SK-N-SH (cell line): ENCODE measurements around the gene UBE2D3. TPM values are rescaled to one million over a fixed set of nuclear protein-coding genes. Genes with fewer than 3 reads are reported as not detected.

Experiments
- CTCF ChIA-PET: fragments of 300-600, 350-600 bp; formaldehyde crosslinking; extraction: SDS; loops from one replicate; lab custom pipeline; 2021; lab: Yijun Ruan, JAX
- POLR2A ChIA-PET: fragments of 350-600 bp; sonication (Branson Sonifier 250); formaldehyde crosslinking; extraction: SDS; loops from one replicate; lab custom pipeline; 2020; ENCODE audit warnings: antibody characterized with exemption, inconsistent platforms; lab: Yijun Ruan, JAX
- DNase-seq: peaks from one replicate; pipeline ENCODE4 v3.0.0; 2012
- H2AFZ ChIP-seq: fragments of 200-600 bp; sonication (generic); 2 replicates; pipeline ENCODE4 v1.8.1; 2016; ENCODE audit warnings: antibody characterized with exemption, mild to moderate bottlenecking, low read depth
- H3F3A ChIP-seq: fragments of 200-600 bp; sonication (generic); replicated peaks from 2 replicates; pipeline ENCODE3; 2016; ENCODE audit warnings: antibody characterized with exemption, mild to moderate bottlenecking; ENCODE audit not compliant: insufficient read depth
- H3K27ac ChIP-seq, 2 experiments: fragments of 200-500 bp in 1 of 2; fragments of 200-600 bp in 1 of 2; sonication (Bioruptor generic) in 1 of 2; sonication (generic), shearing (Covaris generic) in 1 of 2; 2 replicates each; pipeline versions ENCODE4 v1.5.1 to v1.6.1; 2014 to 2016; ENCODE audit warnings: low read depth in 2 of 2, inconsistent platforms in 1 of 2, low read length in 1 of 2, mild to moderate bottlenecking in 1 of 2, mixed read lengths in 1 of 2
- H3K27me3 ChIP-seq: fragments of 200-600 bp; sonication (generic), shearing (Covaris generic); 2 replicates; pipeline ENCODE4 v1.6.1; 2016; ENCODE audit warnings: mixed run types; ENCODE audit not compliant: insufficient read depth
- H3K36me3 ChIP-seq, 2 experiments: fragments of 200-500 bp in 1 of 2; fragments of 200-600 bp in 1 of 2; sonication (Bioruptor generic) in 1 of 2; sonication (generic) in 1 of 2; replicated peaks in 1 of 2; 2 replicates each; pipeline versions ENCODE3 to v1.5.1; 2014 to 2016; ENCODE audit warnings: low read length in 1 of 2, mild to moderate bottlenecking in 1 of 2; ENCODE audit not compliant: insufficient read depth in 2 of 2, control insufficient read depth in 1 of 2
- H3K4me1 ChIP-seq, 2 experiments: fragments of 200-500 bp in 1 of 2; fragments of 200-600 bp in 1 of 2; sonication (Bioruptor generic) in 1 of 2; sonication (generic), shearing (Covaris generic) in 1 of 2; 2 replicates each; pipeline versions ENCODE4 v1.5.1 to v1.6.1; 2014 to 2016; ENCODE audit warnings: low read depth in 1 of 2, low read length in 1 of 2, mixed run types in 1 of 2; ENCODE audit not compliant: insufficient read depth in 2 of 2, control insufficient read depth in 1 of 2
- H3K4me2 ChIP-seq: fragments of 200-600 bp; sonication (generic), shearing (Covaris generic); 2 replicates; pipeline ENCODE4 v1.6.1; 2017; ENCODE audit warnings: mixed run types
- H3K4me3 ChIP-seq, 2 experiments: fragments of 200-500 bp in 1 of 2; fragments of 200-600 bp in 1 of 2; sonication (Bioruptor generic) in 1 of 2; sonication (generic), shearing (Covaris generic) in 1 of 2; 2 replicates each; pipeline versions ENCODE4 v1.5.1 to v1.8.1; 2014 to 2016; ENCODE audit warnings: low read depth in 2 of 2, inconsistent platforms in 1 of 2, low read length in 1 of 2, mild to moderate bottlenecking in 1 of 2, mixed read lengths in 1 of 2, moderate library complexity in 1 of 2
- H3K79me2 ChIP-seq: fragments of 200-600 bp; sonication (generic); 2 replicates; pipeline ENCODE4 v1.8.1; 2017; ENCODE audit warnings: mild to moderate bottlenecking; ENCODE audit not compliant: insufficient read depth
- H3K9ac ChIP-seq: fragments of 200-600 bp; sonication (generic); 2 replicates; pipeline ENCODE4 v1.6.1; 2017; ENCODE audit warnings: mixed run types
- H3K9me2 ChIP-seq: fragments of 200-600 bp; sonication (generic); 2 replicates; pipeline ENCODE4 v1.6.1; 2017; ENCODE audit warnings: mixed run types
- H3K9me3 ChIP-seq: fragments of 200-600 bp; sonication (generic); 2 replicates; pipeline ENCODE4 v1.6.1; 2017; ENCODE audit warnings: mixed run types, mild to moderate bottlenecking, moderate library complexity
- H4K20me1 ChIP-seq: fragments of 200-600 bp; sonication (generic); 2 replicates; pipeline ENCODE4 v1.6.1; 2017; ENCODE audit warnings: mild to moderate bottlenecking, mixed run types; ENCODE audit not compliant: insufficient read depth
- CHD2 ChIP-seq: fragments of 150-350 bp; IDR thresholded peaks from 2 replicates; pipeline ENCODE4 v1.6.1; 2018; ENCODE audit warnings: low read length; ENCODE audit not compliant: partially characterized antibody
- EP300 ChIP-seq, 2 experiments: IDR thresholded peaks; 2 replicates each; pipeline versions ENCODE4 v1.4.0 to v1.6.1; 2012; ENCODE audit warnings: borderline replicate concordance in 1 of 2, low read depth in 1 of 2, low read length in 1 of 2
- EZH2phosphoT487 ChIP-seq: fragments of 200-600 bp; sonication (generic); IDR thresholded peaks from 2 replicates; pipeline ENCODE4 v1.6.1; 2017; ENCODE audit warnings: low read depth, mixed run types, mild to moderate bottlenecking, antibody characterized with exemption, moderate library complexity, borderline replicate concordance
- FOXM1 ChIP-seq: IDR thresholded peaks from 2 replicates; pipeline ENCODE4 v1.4.0; 2012; ENCODE audit warnings: low read depth, mild to moderate bottlenecking
- GABPA ChIP-seq: IDR thresholded peaks from 2 replicates; pipeline ENCODE4 v1.4.0; 2012; ENCODE audit warnings: low read depth, mild to moderate bottlenecking
- GATA2 ChIP-seq: sonication (generic); formaldehyde crosslinking; IDR thresholded peaks from 2 replicates; pipeline ENCODE4 v1.5.0; 2020; ENCODE audit warnings: mild to moderate bottlenecking, missing genetic modification reagents
- MAX ChIP-seq: IDR thresholded peaks from 2 replicates; pipeline ENCODE4 v1.4.0; 2012; ENCODE audit warnings: low read depth
- MXI1 ChIP-seq: IDR thresholded peaks from 2 replicates; pipeline ENCODE4 v1.6.1; 2012; ENCODE audit warnings: mild to moderate bottlenecking, low read depth, low read length, improper control_type of control experiment
- NFIC ChIP-seq: IDR thresholded peaks from 2 replicates; pipeline ENCODE4 v1.4.0; 2012; ENCODE audit warnings: borderline replicate concordance
- NRF1 ChIP-seq: IDR thresholded peaks from 2 replicates; pipeline ENCODE4 v1.6.1; 2012; ENCODE audit warnings: low read depth, mild to moderate bottlenecking, low read length
- POLR2AphosphoS5 ChIP-seq: IDR thresholded peaks from 2 replicates; pipeline ENCODE4 v1.6.1; 2012; ENCODE audit warnings: low read depth, low read length
- RAD21 ChIP-seq: IDR thresholded peaks from 2 replicates; pipeline ENCODE4 v1.6.1; 2012; ENCODE audit warnings: mild to moderate bottlenecking, low read length
- REST ChIP-seq: IDR thresholded peaks from 2 replicates; pipeline ENCODE4 v1.6.1; 2012; ENCODE audit warnings: mild to moderate bottlenecking, low read depth, low read length, moderate library complexity
- SIN3A ChIP-seq: IDR thresholded peaks from 2 replicates; pipeline ENCODE4 v1.6.1; 2012; ENCODE audit warnings: low read depth, mild to moderate bottlenecking, low read length, moderate library complexity, borderline replicate concordance
- SMC3 ChIP-seq: IDR thresholded peaks from 2 replicates; pipeline ENCODE4 v1.6.1; 2012; ENCODE audit warnings: low read depth, low read length, improper control_type of control experiment
- TAF1 ChIP-seq: IDR thresholded peaks from 2 replicates; pipeline ENCODE4 v1.6.1; 2012; ENCODE audit warnings: low read depth, mild to moderate bottlenecking, low read length, moderate library complexity, borderline replicate concordance
- TCF12 ChIP-seq: IDR thresholded peaks from 2 replicates; pipeline ENCODE4 v1.4.0; 2012
- TEAD4 ChIP-seq: IDR thresholded peaks from 2 replicates; pipeline ENCODE4 v1.4.0; 2012; ENCODE audit warnings: mild to moderate bottlenecking, borderline replicate concordance; ENCODE audit not compliant: insufficient read depth
- USF1 ChIP-seq: IDR thresholded peaks from 2 replicates; pipeline ENCODE4 v1.4.0; 2012; ENCODE audit warnings: low read depth, borderline replicate concordance
- USF2 ChIP-seq: fragments of 150-350 bp; IDR thresholded peaks from 2 replicates; pipeline ENCODE4 v1.6.1; 2017; ENCODE audit warnings: antibody characterized with exemption, low read length, low read depth, borderline replicate concordance
- YY1 ChIP-seq: IDR thresholded peaks from 2 replicates; pipeline ENCODE4 v1.4.0; 2012; ENCODE audit warnings: low read depth, mild to moderate bottlenecking
- WGBS: methylation state at CpG from one replicate; pipeline ENCODE4 v1.1.6; 2017; ENCODE audit warnings: low lambda C conversion rate; 5-methylcytosine and 5-hydroxymethylcytosine counted together
- polyA plus RNA-seq, 3 experiments: library from polyadenylated mRNA; depleted of rRNA; stranded (reverse); fragments of >200 nt; gene quantifications; 2 replicates each; pipeline ENCODE4 v1.2.3, GENCODE V29; 2012
- TF ChIP-seq, protein P1 (sequence below): fragments of 150-350 bp; IDR thresholded peaks from 2 replicates; pipeline ENCODE4 v1.6.1; 2016; ENCODE audit warnings: mild to moderate bottlenecking, low read depth, low read length
- TF ChIP-seq, protein P2 (sequence below): IDR thresholded peaks from 2 replicates; pipeline ENCODE4 v1.4.0; 2012; ENCODE audit warnings: low read depth, borderline replicate concordance

UBE2D3 gene
- polyA plus RNA-seq, 1 of the 3 experiments (the other 2 are of a cell fraction), result 216 TPM

DNA sequence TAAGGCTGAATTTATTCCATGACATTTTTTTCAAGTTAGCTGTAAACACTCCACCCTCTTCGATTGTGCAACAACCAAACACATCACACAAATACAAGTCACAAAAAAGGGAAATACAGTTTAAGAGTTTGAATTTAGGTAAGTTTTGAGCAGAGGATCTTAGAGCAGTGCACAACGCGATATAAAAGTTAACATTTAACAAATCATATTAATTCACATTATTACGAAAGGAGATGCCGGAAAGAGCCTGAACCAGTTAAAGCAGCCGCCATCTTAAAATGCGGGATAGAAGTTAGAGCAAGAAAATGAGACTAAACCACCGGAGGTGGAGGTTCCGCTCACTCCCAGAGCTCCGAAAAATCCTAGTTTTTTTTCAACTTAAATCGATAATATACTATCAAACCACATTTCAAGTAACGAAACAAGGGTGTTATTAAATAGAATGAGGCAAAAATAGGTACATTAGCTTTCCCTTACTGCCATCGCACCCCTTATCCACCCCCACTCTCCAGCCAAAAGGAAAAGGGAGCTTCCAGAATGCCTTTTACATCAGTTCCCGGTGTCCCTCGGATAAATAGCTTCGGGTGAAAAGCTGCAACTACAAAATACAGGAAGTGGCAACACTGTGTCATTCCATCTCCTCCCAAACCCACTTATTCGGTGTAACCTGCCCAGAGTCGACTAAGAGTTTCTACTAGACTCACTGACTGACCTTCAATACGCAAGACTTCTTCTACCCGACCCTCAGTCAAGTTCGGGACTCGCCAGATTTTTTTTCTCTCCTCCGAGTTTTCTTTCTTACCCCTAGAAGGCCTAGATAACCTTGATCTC lies 1.9 kb downstream of the UBE2D3 start:
- Histone ChIP-seq H3K4me3 (peak overlapping the region; percentile 84 to 92), H4K20me1 (peaks cover 61% of the 10 kb centered on the region), H3K9ac (peak overlapping the region; percentile 100), H3F3A (peaks cover 33% of the 10 kb centered on the region), H3K79me2 (peaks cover 81% of the 10 kb centered on the region), H3K9me2 (no peaks in the 10 kb centered on the region), H3K4me1 (peaks cover 23 to 33% of the 10 kb centered on the region in 2 experiments), H3K27me3 (no peaks in the 10 kb centered on the region), H3K9me3 (no peaks in the 10 kb centered on the region), H3K4me2 (peak overlapping the region; percentile 95), H3K27ac (peak overlapping the region; percentile 100), H2AFZ (no peak overlapping the region), H3K36me3 (peaks cover 27 to 41% of the 10 kb centered on the region in 2 experiments)
- CTCF ChIA-PET, result interaction anchor here (1.4 kb wide), 1 partner anchor 11 kb away, joined by 4 read pairs; no protein-coding TSS in a partner anchor
- POLR2A ChIA-PET, result interaction anchor here (1.1 to 4.4 kb wide), 3 partner anchors 9 to 65 kb away, joined by 4 to 85 read pairs (median 6); partner anchors contain the start of genes CISD2 and MANBA
- peak; percentile 23 for DNase-seq
- 1% methylated on average over 23 of the region's 23 CpGs for WGBS
- TF ChIP-seq TAF1 (no peak), SMC3 (no peak), GATA2 (no peak), TCF12 (no peak), EP300 (IDR thresholded peaks at IDR 0.05; ENCODE audit: borderline replicate concordance in 1 of 2, low read depth in 1 of 2, low read length in 1 of 2) (no peak), FOXM1 (no peak), REST (no peak), SIN3A (peak; percentile 76; the same call in 1 of the 2 replicates), MAX (peak; percentile 18; the same call in 1 of the 2 replicates), USF2 (no peak), TEAD4 (no peak), RAD21 (no peak), NRF1 (no peak), NFIC (no peak), POLR2AphosphoS5 (0 out of 2 replicates have a peak, but pooled peaks have one; percentile 17), GABPA (peak; percentile 74), MXI1 (peak; percentile 17; the same call in 1 of the 2 replicates), YY1 (peak; percentile 88), USF1 (no peak), CHD2 (no peak), EZH2phosphoT487 (no peak)
- TF ChIP-seq, protein P1, sequence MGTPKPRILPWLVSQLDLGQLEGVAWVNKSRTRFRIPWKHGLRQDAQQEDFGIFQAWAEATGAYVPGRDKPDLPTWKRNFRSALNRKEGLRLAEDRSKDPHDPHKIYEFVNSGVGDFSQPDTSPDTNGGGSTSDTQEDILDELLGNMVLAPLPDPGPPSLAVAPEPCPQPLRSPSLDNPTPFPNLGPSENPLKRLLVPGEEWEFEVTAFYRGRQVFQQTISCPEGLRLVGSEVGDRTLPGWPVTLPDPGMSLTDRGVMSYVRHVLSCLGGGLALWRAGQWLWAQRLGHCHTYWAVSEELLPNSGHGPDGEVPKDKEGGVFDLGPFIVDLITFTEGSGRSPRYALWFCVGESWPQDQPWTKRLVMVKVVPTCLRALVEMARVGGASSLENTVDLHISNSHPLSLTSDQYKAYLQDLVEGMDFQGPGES, result no peak
- TF ChIP-seq, protein P2, sequence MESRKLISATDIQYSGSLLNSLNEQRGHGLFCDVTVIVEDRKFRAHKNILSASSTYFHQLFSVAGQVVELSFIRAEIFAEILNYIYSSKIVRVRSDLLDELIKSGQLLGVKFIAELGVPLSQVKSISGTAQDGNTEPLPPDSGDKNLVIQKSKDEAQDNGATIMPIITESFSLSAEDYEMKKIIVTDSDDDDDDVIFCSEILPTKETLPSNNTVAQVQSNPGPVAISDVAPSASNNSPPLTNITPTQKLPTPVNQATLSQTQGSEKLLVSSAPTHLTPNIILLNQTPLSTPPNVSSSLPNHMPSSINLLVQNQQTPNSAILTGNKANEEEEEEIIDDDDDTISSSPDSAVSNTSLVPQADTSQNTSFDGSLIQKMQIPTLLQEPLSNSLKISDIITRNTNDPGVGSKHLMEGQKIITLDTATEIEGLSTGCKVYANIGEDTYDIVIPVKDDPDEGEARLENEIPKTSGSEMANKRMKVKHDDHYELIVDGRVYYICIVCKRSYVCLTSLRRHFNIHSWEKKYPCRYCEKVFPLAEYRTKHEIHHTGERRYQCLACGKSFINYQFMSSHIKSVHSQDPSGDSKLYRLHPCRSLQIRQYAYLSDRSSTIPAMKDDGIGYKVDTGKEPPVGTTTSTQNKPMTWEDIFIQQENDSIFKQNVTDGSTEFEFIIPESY, result no peak
